Measurements from ENCODE around the gene KCNE3.

DNA sequence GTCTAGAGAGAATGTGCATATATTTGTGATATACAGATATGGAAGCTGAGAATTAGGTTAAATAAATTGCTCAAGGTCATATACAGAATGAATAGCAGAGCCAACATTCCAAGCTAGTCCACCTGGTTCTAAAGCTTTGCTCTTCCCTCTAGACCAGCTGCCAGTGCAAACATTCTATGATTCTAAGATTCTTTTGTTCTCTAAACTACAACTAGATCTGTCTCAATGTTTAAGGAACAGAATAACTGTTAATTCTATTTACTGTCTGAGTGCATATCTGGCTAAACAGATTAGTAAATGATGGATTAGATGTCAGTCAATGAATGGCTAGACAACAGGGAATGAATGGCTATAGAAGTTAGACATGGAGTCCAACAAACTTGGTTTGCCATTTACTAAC, 19.6 kb downstream of the KCNE3 start:
- no peak for TF ChIP-seq POLR2AphosphoS5 (IDR thresholded peaks at IDR 0.05)
- no peak for TF ChIP-seq POLR2A (IDR thresholded peaks at IDR 0.05)
- TF ChIP-seq, protein P1, sequence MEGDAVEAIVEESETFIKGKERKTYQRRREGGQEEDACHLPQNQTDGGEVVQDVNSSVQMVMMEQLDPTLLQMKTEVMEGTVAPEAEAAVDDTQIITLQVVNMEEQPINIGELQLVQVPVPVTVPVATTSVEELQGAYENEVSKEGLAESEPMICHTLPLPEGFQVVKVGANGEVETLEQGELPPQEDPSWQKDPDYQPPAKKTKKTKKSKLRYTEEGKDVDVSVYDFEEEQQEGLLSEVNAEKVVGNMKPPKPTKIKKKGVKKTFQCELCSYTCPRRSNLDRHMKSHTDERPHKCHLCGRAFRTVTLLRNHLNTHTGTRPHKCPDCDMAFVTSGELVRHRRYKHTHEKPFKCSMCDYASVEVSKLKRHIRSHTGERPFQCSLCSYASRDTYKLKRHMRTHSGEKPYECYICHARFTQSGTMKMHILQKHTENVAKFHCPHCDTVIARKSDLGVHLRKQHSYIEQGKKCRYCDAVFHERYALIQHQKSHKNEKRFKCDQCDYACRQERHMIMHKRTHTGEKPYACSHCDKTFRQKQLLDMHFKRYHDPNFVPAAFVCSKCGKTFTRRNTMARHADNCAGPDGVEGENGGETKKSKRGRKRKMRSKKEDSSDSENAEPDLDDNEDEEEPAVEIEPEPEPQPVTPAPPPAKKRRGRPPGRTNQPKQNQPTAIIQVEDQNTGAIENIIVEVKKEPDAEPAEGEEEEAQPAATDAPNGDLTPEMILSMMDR (IDR thresholded peaks at IDR 0.05): no peak
- no peak for TF ChIP-seq EP300 (IDR thresholded peaks at IDR 0.05)

Measured in gastroesophageal sphincter (tissue), 3 donors.